Skeletal muscle tissue (tissue), 4 donors: ENCODE data around the gene AMZ1. TPM values are rescaled to one million over a fixed set of nuclear protein-coding genes. Genes with fewer than 3 reads are reported as not detected.
A peak's percentile ranks its signal among the peaks of the same experiment; 100 is the strongest.
"Not testable (repeated sequence)": the region's sequence is repeated elsewhere in the genome, so short reads cannot be mapped to it uniquely, and the experiment has no call there.

ENCODE experiments used
- H3K27ac ChIP-seq: one replicate; pipeline ENCODE4 v1.7.0; 2013; ENCODE audit warnings: mild to moderate bottlenecking, low read depth, low read length, inconsistent platforms
- H3K27me3 ChIP-seq, 3 donors: one replicate each; pipeline ENCODE4 v1.7.0; 2013; ENCODE audit warnings: low read length in 3 of 3; ENCODE audit not compliant: control insufficient read depth in 3 of 3, insufficient read depth in 3 of 3
- H3K36me3 ChIP-seq, 3 donors: one replicate each; pipeline ENCODE4 v1.7.0; 2013; ENCODE audit warnings: low read length in 3 of 3; ENCODE audit not compliant: control insufficient read depth in 3 of 3, insufficient read depth in 3 of 3
- H3K4me1 ChIP-seq, 3 donors: one replicate each; pipeline ENCODE4 v1.7.0; 2013; ENCODE audit warnings: low read length in 3 of 3, mild to moderate bottlenecking in 3 of 3; ENCODE audit not compliant: control insufficient read depth in 3 of 3, insufficient read depth in 3 of 3
- H3K4me3 ChIP-seq, 3 donors: one replicate each; pipeline ENCODE4 v1.7.0; 2013; ENCODE audit warnings: low read length in 3 of 3
- H3K9ac ChIP-seq, 3 donors: one replicate each; pipeline ENCODE4 v1.7.0; 2013; ENCODE audit warnings: low read length in 3 of 3, mild to moderate bottlenecking in 3 of 3, moderate library complexity in 2 of 3, low read depth in 1 of 3
- H3K9me3 ChIP-seq, 3 donors: one replicate each; pipeline ENCODE4 v1.7.0; 2013; ENCODE audit warnings: low read length in 3 of 3; ENCODE audit not compliant: control insufficient read depth in 3 of 3
- total RNA-seq: library from RNA; depleted of rRNA; stranded (reverse); fragments of >200 nt; gene quantifications from one replicate; pipeline ENCODE4 v1.2.3, GENCODE V29; 2014
- donor health status: Osteomylitis.

The AMZ1 gene
- total RNA-seq, 1 donor from 2014 or later: under 0.01 TPM

- peak overlapping the region in 1 of 3 donors; percentile 57 for H3K9ac ChIP-seq
- no peak overlapping the region for H3K27ac ChIP-seq
- peaks cover 15 to 28% (median 25%) of the 10 kb centered on the region in 3 donors for H3K4me1 ChIP-seq
- no peak overlapping the region for H3K4me3 ChIP-seq
- peaks cover 0 to 7% (median 0%) of the 10 kb centered on the region in 3 donors for H3K27me3 ChIP-seq
- H3K9me3 ChIP-seq: no peaks in the 10 kb centered on the region
- peaks cover 0 to 5% (median 0%) of the 10 kb centered on the region in 3 donors for H3K36me3 ChIP-seq
Measured at GRCh38 chr7:2716906-2717292, 28.9 kb downstream of the AMZ1 start.

- Histone ChIP-seq H3K9ac (peak overlapping the region in 1 of 3 donors; percentile 57), H3K36me3 (peaks cover 0 to 5% (median 0%) of the 10 kb centered on the region in 3 donors), H3K9me3 (no peaks in the 10 kb centered on the region), H3K4me1 (peaks cover 15 to 28% (median 25%) of the 10 kb centered on the region in 3 donors), H3K4me3 (peak overlapping the region; percentile 14 to 38 (median 32)), H3K27ac (no peak overlapping the region), H3K27me3 (peaks cover 0 to 7% (median 0%) of the 10 kb centered on the region in 3 donors)
Measured at GRCh38 chr7:2717293-2718261, 29.6 kb downstream of the AMZ1 start.

GRCh38 chr7:2718296-2718965 is 30.4 kb downstream of the AMZ1 start:
- H3K27me3 ChIP-seq: peaks cover 0 to 4% (median 0%) of the 10 kb centered on the region in 3 donors
- H3K9ac ChIP-seq: no peak overlapping the region
- H3K36me3 ChIP-seq: peaks cover 0 to 5% (median 2%) of the 10 kb centered on the region in 3 donors
- no peak overlapping the region for H3K27ac ChIP-seq
- H3K9me3 ChIP-seq: no peaks in the 10 kb centered on the region
- H3K4me3 ChIP-seq: no peak overlapping the region
- peaks cover 12 to 28% (median 22%) of the 10 kb centered on the region in 3 donors for H3K4me1 ChIP-seq

GRCh38 chr7:2719007-2719406 is 31.0 kb downstream of the AMZ1 start:
- no peak overlapping the region for H3K4me3 ChIP-seq
- H3K36me3 ChIP-seq: peaks cover 0 to 5% (median 3%) of the 10 kb centered on the region in 3 donors

GRCh38 chr7:2720024-2720423 is 32.0 kb downstream of the AMZ1 start:
- Histone ChIP-seq H3K27me3 (no peaks in the 10 kb centered on the region), H3K36me3 (peaks cover 0 to 5% (median 3%) of the 10 kb centered on the region in 3 donors), H3K27ac (no peak overlapping the region), H3K4me1 (peaks cover 12 to 28% (median 22%) of the 10 kb centered on the region in 3 donors), H3K4me3 (no peak overlapping the region), H3K9me3 (no peaks in the 10 kb centered on the region), H3K9ac (no peak overlapping the region)

More at GRCh38 chr7:2719007-2719406, 31.0 kb downstream of the AMZ1 start:
- Histone ChIP-seq H3K9ac (no peak overlapping the region), H3K27me3 (no peaks in the 10 kb centered on the region), H3K9me3 (no peaks in the 10 kb centered on the region), H3K27ac (no peak overlapping the region), H3K4me1 (peaks cover 12 to 28% (median 22%) of the 10 kb centered on the region in 3 donors)

- no peaks in the 10 kb centered on the region for H3K27me3 ChIP-seq
- H3K27ac ChIP-seq: no peak overlapping the region
- no peaks in the 10 kb centered on the region for H3K9me3 ChIP-seq
- H3K9ac ChIP-seq: no peak overlapping the region
- peaks cover 9 to 14% (median 14%) of the 10 kb centered on the region in 3 donors for H3K4me1 ChIP-seq
- H3K36me3 ChIP-seq: peaks cover 10 to 18% (median 10%) of the 10 kb centered on the region in 3 donors
- no peak overlapping the region for H3K4me3 ChIP-seq
Measured at GRCh38 chr7:2721842-2722241, 33.8 kb downstream of the AMZ1 start.

- Histone ChIP-seq H3K27ac (no peak overlapping the region), H3K9ac (no peak overlapping the region), H3K27me3 (no peaks in the 10 kb centered on the region), H3K4me1 (peaks cover 3 to 7% (median 6%) of the 10 kb centered on the region in 3 donors), H3K36me3 (peaks cover 10 to 18% (median 10%) of the 10 kb centered on the region in 3 donors), H3K4me3 (no peak overlapping the region), H3K9me3 (no peaks in the 10 kb centered on the region)
Measured at GRCh38 chr7:2722591-2722990, 34.6 kb downstream of the AMZ1 start.

- no peaks in the 10 kb centered on the region for H3K9me3 ChIP-seq
- peaks cover 0 to 2% (median 0%) of the 10 kb centered on the region in 3 donors for H3K4me1 ChIP-seq
- no peak overlapping the region for H3K9ac ChIP-seq
Measured at GRCh38 chr7:2723138-2723850, 35.3 kb downstream of the AMZ1 start.

GRCh38 chr7:2724036-2724435 is 36.0 kb downstream of the AMZ1 start:
- not testable (repeated sequence) for H3K4me3 ChIP-seq, H3K4me1 ChIP-seq, H3K9me3 ChIP-seq, H3K27ac ChIP-seq, H3K9ac ChIP-seq, H3K27me3 ChIP-seq
- peaks cover 10 to 18% (median 13%) of the 10 kb centered on the region in 3 donors for H3K36me3 ChIP-seq

More at GRCh38 chr7:2723138-2723850, 35.3 kb downstream of the AMZ1 start:
- no peaks in the 10 kb centered on the region for H3K27me3 ChIP-seq
- no peak overlapping the region for H3K27ac ChIP-seq
- H3K4me3 ChIP-seq: no peak overlapping the region
- peaks cover 10 to 18% (median 10%) of the 10 kb centered on the region in 3 donors for H3K36me3 ChIP-seq
